Neural cell (in vitro differentiated cells): ENCODE results near the gene TUBB4B.
A peak's percentile ranks its signal among the peaks of the same experiment; 100 is the strongest.

Experiments used
- CTCF ChIP-seq: fragments of 450-650 bp; IDR thresholded peaks from 2 replicates; pipeline ENCODE4 v1.5.1; 2014; ENCODE audit warnings: antibody characterized with exemption, mild to moderate bottlenecking, moderate library complexity; ENCODE audit not compliant: poor library complexity, severe bottlenecking
- MXI1 ChIP-seq: fragments of 450-650 bp; conservative IDR thresholded peaks from 2 replicates; pipeline ENCODE4 v1.6.1; 2014; ENCODE audit warnings: antibody characterized with exemption, mild to moderate bottlenecking; ENCODE audit not compliant: poor library complexity, severe bottlenecking
- RAD21 ChIP-seq: fragments of 450-650 bp; conservative IDR thresholded peaks from 2 replicates; pipeline ENCODE4 v1.6.1; 2014; ENCODE audit warnings: antibody characterized with exemption, mild to moderate bottlenecking, moderate library complexity
- SMC3 ChIP-seq: fragments of 450-650 bp; conservative IDR thresholded peaks from 2 replicates; pipeline ENCODE4 v1.6.1; 2014; ENCODE audit warnings: antibody characterized with exemption, mild to moderate bottlenecking, moderate library complexity; ENCODE audit not compliant: poor library complexity

- peak; percentile 9 for TF ChIP-seq SMC3
- no peak for TF ChIP-seq CTCF
- TF ChIP-seq RAD21 = no peak
- TF ChIP-seq MXI1 = peak; percentile 76
Measured at GRCh38 chr9:137200311-137201204, 40.5 kb upstream of the TUBB4B start, which contains the start of gene TPRN.
